ENCODE results near the gene DMXL1. TPM values are rescaled to one million over a fixed set of nuclear protein-coding genes. Genes with fewer than 3 reads are reported as not detected.
"Not testable (repeated sequence)": the region's sequence is repeated elsewhere in the genome, so short reads cannot be mapped to it uniquely, and the experiment has no call there.

The DMXL1 gene
- total RNA-seq, 6 experiments from 2014 or later: 19.1 to 25.6 (median 22.9) TPM

GRCh38 chr5:119177226-119177625, 106.3 kb downstream of the DMXL1 start:
- 86% methylated on average over 3 of the region's 3 CpGs for WGBS (ENCODE audit: insufficient coverage, low coverage, low lambda C conversion rate, missing lambda C conversion rate)

DNA sequence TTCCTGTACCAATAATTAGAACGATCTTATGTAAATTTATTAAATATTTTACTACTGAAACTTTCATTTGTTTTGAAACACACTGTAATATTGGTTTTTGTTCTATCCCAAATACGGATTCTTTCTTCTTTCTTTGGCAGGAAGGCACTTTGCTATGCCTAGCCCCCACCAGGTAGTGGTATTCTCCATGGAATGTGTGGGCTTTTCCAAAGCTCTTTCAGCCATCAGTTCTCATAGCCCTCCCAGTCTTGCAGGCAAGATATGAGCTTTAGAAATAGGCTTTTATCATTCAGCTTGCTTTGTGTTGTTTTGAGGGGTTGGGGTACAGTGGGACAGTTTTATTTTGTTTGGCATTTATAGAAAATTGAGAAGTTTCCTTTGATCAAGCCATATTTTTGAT, 107.5 kb downstream of the DMXL1 start:
- no peaks in the 10 kb centered on the region for H3K4me1 ChIP-seq
- intact Hi-C loops (cut with DNase I): no loop called here
- no peaks in the 10 kb centered on the region for H3K9me3 ChIP-seq
- 89% methylated on average over 2 of the region's 2 CpGs for WGBS (ENCODE audit: insufficient coverage, low coverage, low lambda C conversion rate, missing lambda C conversion rate)
- DNase-seq (no peak), ATAC-seq (no peak)
- TF ChIP-seq CTCF (IDR thresholded peaks at IDR 0.05) (no peak), POLR2A (IDR thresholded peaks at IDR 0.05) (no peak)
- H3K27ac ChIP-seq: no peak overlapping the region
- H3K27me3 ChIP-seq: no peaks in the 10 kb centered on the region
- no peak overlapping the region for H3K4me3 ChIP-seq
- peaks cover 0 to 11% (median 3%) of the 10 kb centered on the region in 4 donors for H3K36me3 ChIP-seq

More at GRCh38 chr5:119177226-119177625, 106.3 kb downstream of the DMXL1 start:
- Histone ChIP-seq H3K9me3 (no peaks in the 10 kb centered on the region), H3K4me1 (no peaks in the 10 kb centered on the region), H3K36me3 (peaks cover 0 to 11% (median 3%) of the 10 kb centered on the region in 4 donors), H3K27ac (no peak overlapping the region), H3K27me3 (no peaks in the 10 kb centered on the region), H3K4me3 (no peak overlapping the region)
- DNase-seq (no peak), ATAC-seq (no peak)
- intact Hi-C loops (cut with DNase I): no loop called here
- TF ChIP-seq CTCF (IDR thresholded peaks at IDR 0.05) (no peak), POLR2A (IDR thresholded peaks at IDR 0.05) (no peak)

DNA sequence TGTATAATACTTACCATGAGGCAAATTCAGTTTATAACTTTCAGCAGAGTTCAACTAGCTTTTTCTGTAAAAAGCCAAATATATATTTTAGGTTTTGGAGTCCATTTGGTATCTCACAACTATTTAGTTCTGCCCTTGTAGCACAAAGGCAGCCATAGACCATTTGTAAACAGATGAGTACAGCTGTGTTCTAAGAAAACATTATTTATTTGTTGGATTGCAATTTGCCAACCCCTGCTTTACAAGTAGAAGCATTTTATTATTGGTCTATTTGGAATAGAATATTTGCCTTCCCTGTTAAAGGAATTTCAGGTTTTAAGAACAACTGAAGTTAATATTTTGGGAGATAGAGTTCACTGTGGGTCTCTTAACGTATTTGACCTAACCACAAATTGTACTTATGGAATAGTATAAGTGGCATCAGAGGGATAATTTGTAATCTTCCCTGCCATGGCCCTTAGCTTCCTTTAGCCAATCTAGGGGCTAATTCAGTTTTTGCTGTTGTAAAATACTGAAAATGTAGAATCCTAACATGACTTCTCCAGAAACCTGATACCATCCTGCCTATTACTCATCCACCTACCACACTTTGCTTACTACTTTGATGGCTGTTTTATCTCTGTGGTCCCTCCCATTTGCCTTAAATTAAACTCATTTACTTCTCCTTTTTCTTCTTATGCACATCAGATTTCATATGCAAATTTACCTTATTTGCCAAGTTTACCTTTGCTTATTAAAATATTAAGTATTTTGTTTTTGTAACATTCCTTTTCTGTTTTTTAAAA, 109.2 kb downstream of the DMXL1 start:
- no peak overlapping the region for H3K4me3 ChIP-seq
- WGBS (ENCODE audit: insufficient coverage, low coverage, low lambda C conversion rate, missing lambda C conversion rate): 100% methylated on average over 1 of the region's 1 CpG
- DNase-seq (no peak), ATAC-seq (peak in 1 of 4 donors; percentile 42)
- no peaks in the 10 kb centered on the region for H3K9me3 ChIP-seq
- no peak overlapping the region for H3K27ac ChIP-seq
- H3K4me1 ChIP-seq: no peaks in the 10 kb centered on the region
- no peak for TF ChIP-seq CTCF (IDR thresholded peaks at IDR 0.05)
- TF ChIP-seq POLR2A (IDR thresholded peaks at IDR 0.05): no peak
- intact Hi-C loops (cut with DNase I): no loop called here
- H3K36me3 ChIP-seq: peaks cover 0 to 11% (median 3%) of the 10 kb centered on the region in 4 donors
- no peaks in the 10 kb centered on the region for H3K27me3 ChIP-seq

DNA sequence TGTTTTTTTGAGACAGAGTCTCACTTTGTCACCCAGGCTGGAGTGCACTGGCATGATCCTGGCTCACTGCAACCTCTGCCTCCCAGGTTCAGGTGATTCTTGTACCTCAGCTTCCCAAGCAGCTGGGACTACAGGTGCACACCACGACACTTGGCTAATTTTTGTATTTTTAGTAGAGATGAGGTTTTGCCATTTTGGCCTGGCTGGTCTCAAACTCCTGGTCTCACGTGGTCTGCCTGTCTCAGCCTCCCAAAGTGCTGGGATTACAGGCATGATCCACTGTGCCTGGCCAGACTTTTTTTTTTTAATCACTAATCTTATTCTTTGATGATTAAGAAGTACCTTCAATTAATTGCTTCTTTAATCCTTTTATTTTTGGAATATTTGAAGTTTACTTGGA, 114.6 kb downstream of the DMXL1 start:
- 42% methylated on average over 2 of the region's 2 CpGs for WGBS (ENCODE audit: insufficient coverage, low coverage, low lambda C conversion rate, missing lambda C conversion rate)
- H3K4me1 ChIP-seq; H3K9me3 ChIP-seq; H3K27me3 ChIP-seq; H3K27ac ChIP-seq; DNase-seq; H3K36me3 ChIP-seq; intact Hi-C loops (cut with DNase I); H3K4me3 ChIP-seq: not testable (repeated sequence)
- ATAC-seq: peak in 1 of 4 donors; percentile 20

GRCh38 chr5:119187776-119188529, 117.1 kb downstream of the DMXL1 start:
- no peak overlapping the region for H3K27ac ChIP-seq
- no peaks in the 10 kb centered on the region for H3K27me3 ChIP-seq
- H3K9me3 ChIP-seq: no peaks in the 10 kb centered on the region
- peaks cover 0 to 9% (median 0%) of the 10 kb centered on the region in 4 donors for H3K4me1 ChIP-seq
- peaks cover 0 to 8% (median 1%) of the 10 kb centered on the region in 4 donors for H3K36me3 ChIP-seq
- no peak for ATAC-seq
- H3K4me3 ChIP-seq: no peak overlapping the region
- DNase-seq: no peak
- WGBS (ENCODE audit: insufficient coverage, low coverage, low lambda C conversion rate, missing lambda C conversion rate): 82% methylated on average over 7 of the region's 7 CpGs
- intact Hi-C loops (cut with DNase I): no loop called here
- TF ChIP-seq POLR2A (IDR thresholded peaks at IDR 0.05) (no peak), CTCF (IDR thresholded peaks at IDR 0.05) (no peak)
